Cortex of kidney (tissue), 1 donor: ENCODE results near the gene PTGDR.

Source experiments
- DNase-seq: peaks from one replicate; lab custom pipeline; 2025; lab: John Stamatoyannopoulos, UW

PTGDR gene, protein sequence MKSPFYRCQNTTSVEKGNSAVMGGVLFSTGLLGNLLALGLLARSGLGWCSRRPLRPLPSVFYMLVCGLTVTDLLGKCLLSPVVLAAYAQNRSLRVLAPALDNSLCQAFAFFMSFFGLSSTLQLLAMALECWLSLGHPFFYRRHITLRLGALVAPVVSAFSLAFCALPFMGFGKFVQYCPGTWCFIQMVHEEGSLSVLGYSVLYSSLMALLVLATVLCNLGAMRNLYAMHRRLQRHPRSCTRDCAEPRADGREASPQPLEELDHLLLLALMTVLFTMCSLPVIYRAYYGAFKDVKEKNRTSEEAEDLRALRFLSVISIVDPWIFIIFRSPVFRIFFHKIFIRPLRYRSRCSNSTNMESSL

DNA sequence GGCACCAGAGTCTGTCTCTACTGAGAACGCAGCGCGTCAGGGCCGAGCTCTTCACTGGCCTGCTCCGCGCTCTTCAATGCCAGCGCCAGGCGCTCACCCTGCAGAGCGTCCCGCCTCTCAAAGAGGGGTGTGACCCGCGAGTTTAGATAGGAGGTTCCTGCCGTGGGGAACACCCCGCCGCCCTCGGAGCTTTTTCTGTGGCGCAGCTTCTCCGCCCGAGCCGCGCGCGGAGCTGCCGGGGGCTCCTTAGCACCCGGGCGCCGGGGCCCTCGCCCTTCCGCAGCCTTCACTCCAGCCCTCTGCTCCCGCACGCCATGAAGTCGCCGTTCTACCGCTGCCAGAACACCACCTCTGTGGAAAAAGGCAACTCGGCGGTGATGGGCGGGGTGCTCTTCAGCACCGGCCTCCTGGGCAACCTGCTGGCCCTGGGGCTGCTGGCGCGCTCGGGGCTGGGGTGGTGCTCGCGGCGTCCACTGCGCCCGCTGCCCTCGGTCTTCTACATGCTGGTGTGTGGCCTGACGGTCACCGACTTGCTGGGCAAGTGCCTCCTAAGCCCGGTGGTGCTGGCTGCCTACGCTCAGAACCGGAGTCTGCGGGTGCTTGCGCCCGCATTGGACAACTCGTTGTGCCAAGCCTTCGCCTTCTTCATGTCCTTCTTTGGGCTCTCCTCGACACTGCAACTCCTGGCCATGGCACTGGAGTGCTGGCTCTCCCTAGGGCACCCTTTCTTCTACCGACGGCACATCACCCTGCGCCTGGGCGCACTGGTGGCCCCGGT, at the start of gene PTGDR:
TSS of gene PTGDR (plus strand) at position 198 of the 778 bp plus-strand sequence. CDS start at position 315, 117 bp downstream.
- DNase-seq: no peak

DNA sequence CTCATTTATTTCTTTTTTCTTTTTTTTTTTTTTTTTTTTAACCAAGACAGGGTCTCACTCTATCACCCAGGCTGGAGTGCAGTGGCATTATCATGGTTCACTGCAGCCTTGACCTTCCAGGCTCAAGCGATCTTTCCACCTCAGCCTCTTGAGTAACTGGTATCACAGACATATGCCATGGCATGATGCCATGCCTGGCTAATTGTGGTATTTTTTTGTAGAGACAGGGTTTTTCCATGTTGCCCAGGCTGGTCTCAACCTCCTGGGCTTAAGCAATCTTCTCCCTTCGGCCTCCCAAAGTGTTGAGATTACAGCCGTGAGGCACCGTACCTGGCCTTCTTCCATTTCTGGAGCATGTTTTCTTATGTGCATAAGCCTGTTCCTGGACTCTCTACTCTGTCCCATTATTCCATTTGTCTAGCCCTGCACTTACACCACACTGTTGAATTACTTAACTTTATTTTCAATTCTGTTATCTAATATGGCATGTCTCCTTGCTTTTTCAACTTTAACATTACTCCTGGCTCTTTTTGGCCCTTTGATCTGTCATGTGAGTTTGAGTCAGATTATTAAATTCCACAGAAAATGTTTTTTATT, 47.9 kb upstream of the PTGDR start:
- DNase-seq: no peak

DNA sequence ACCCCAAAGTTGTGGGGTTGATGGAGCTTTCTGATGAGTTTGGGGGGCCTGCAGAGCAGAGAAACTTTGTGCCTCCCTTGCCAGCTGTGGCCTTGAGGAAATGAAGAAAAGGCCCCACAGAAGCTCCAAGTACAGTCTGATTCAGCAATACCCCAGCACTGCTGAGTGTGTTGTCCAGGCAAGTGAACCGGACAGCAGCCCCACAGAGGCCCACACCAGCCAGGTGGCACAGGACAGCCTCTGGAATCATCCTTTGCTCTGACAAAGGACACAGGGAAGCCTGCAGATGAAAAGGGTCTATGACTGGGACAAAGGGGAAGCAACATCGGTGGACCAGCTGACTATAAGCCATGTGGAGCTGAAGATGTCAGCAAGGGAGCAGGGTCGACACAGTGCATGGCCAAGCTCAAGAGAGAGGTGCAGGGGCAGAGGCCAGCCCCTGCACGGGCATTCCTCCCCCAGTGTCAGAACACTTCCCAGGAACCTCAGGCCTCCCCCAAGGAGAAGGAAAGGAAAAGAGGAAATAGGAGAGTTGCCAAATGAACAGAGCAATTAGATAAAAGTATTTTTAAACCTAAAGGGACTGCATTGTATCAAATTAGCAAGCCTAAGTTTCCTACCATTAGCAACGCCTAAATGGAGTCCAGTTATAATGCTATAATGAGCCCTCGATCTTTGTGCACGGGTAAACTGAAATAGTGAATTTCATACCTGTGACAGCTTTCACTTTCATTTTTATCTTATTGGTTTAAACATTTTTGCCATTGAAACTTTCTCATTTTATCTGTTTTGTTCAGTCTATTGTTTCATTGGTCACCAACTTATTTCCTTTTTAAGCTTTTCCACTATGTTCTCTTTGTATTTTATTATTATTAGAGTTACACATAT, 46.3 kb upstream of the PTGDR start:
- DNase-seq: no peak

DNA sequence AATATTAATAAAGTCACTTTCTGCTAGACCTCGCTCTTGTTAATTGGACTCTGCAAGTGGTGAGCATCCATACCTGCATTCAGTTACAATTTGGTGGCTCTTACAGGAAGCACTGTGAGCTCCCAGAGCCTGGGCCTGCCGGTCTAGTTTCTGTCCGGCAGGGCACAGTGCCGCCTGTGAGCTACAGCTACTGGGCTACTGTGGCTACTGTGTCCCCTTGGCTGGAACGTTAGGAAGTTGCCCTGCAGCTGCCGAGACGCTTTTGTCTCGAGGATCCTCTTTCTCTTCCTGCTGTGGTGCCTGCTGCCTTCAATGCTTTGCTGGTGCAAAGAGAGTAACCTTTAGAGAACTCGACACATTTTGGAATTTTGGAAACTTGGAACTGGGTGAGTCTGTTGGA, 44.6 kb upstream of the PTGDR start:
- no peak for DNase-seq

DNA sequence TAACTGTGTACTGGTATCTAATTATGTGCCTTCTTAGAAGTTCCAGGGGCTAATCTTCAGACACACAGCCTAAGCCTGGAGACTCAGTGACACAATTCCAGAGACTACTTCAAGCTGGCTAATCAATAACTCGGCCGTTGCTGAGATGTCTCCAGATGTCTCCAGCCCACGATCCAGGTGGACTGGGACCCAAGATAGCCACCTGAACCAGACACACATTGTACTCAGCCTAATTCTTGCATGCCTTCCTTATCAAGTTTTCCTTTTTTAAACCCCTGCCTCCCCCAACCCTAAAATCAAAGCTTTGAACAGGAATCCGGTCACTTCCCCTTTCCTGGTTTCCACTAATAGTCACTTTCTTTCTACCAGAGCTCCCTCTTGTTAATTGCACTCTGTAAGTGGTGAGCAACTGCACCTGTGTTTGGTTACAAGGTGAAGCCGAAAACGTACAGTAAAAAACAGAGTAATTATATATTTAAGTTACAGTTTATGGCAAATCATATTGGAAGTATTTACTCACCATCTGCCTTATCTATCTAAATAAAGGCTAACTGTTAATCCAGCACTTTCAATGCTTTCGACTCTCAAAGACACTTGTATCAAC, 39.8 kb upstream of the PTGDR start:
- no peak for DNase-seq

DNA sequence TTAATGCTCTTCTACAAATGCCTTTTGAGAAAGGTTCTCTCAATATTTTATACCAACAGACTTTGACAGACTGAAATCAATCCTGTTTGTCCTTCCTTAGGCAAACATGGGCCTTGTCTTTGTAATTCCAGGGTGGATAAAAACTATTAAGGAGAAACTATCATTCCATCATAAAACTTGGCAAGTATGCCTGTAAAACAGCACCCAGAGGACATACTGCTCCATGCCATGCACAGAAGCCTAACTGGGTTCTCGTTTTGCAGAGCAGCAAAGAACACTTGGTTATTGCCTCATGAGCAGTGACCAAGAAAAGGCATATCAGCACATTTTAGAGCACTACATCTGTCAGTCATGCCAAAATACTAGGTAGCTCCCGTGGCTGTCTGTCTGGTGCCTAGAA, 33.8 kb upstream of the PTGDR start:
- no peak for DNase-seq

DNA sequence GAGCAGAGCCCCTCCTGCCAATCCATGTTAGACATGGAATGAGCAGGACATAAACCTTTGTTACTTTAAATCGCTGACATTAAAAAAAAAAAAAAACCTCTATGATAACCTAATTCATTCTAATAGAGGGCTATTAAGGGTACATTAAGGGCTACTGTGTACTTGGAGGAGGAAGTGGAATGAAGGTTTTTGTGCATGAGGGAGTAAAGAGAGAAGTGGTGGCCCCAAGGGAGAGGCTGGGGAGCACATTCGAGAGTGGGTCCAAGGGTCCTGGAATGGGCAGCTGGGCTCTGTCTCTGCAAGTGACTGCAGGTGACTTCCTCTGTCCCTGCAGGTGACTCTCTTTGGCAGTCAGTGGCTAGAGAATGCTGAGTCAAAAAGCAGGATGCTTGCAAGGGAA, 32.1 kb upstream of the PTGDR start:
- DNase-seq: no peak

DNA sequence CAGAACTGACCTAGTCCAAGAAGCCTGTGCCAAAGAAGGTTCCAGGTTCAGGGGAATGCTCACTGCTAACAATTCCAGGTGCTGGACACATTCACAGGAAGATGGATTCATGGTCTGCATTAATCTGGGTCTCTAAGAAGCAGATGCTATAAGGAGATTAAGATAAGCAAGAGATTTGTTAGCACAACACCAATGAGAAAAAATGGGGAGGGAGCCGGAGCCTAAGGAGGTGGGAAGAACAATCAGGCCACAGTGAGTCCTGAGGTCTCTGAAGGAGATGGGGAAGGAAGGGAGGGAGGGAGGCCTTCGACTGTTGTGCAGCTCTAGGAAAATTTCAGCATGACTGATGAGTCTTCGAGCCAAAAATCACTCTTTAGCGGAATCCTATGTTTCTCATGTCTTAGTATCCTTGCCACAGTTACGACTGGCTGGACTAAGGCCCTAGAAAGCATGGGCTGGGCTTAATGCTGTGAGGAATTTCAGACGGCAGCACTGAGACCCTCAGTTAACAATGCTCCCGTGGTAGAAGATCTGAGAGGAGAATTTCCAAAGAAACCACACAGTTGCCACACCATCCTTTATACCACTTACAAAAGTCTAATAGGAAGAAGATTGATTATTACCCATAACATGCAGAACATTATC, 31.5 kb upstream of the PTGDR start:
- DNase-seq: no peak

DNA sequence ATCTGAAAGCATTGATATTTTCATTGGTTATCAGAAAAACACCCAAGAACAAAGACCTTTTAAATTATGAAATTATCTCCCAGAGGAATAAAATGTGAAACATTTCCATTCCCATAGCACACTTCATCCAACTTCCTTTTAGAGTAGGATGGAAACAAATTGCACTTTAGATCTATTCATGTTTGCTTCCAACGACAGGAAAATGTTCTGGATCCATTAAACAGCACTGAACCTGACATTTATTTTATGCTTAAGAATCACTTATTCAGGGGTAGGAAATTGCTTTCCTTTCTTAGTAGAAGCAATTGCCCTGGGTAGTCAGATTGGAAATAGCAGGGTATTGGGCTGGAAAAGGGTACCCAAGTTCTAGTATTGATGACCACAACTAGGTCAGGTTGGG, 28.8 kb upstream of the PTGDR start:
- no peak for DNase-seq

DNA sequence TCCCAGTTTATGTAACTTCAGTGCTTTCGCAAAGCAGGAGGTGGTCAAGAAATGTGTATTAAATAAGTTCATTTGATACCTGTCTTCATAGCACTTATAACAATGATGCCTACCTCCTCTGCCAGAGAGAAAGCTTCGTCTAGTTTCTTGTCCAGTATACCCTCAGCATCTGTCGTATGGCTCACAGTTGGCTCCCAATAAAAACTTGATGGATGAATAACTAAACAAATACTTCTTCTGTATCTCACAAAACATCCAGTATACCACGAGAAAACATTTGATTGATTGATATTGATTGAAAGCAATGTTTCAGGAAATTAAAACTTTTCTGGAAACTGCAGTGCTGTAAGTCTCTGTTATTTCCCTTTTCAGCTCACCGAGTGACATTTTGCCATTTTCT, 26.9 kb upstream of the PTGDR start:
- DNase-seq: no peak

DNA sequence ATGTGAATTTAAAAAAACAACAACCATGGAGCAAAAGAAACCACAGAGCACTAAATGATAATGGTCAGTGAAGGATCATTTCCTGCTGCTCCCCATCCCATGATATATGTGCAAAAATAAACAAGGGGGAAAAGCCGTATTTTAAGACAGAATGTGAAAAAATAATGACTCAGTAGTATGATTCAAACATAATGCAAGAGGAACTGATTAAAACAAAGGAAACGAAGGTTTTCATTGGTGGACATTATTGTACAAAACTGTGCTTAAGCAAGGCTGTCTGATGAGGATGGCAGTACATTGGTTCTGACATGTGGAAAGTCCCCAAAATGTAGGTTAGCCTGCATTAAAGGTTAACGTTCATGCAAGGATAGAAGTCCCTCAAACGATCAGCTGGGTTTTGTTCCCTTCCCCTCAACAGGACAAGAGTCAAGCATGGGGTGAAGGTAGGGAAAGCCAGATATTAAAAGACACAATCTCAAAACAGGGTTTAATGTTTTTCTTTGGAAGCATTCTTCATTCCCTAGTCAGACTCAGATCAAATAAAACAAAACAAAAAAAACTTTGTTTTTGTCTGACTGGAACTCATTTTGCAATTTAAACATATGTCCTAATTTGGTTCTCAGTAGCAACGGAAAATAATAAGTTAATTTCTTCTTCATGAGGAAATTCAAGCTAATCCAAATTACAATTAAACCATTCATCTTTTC, 26.3 kb upstream of the PTGDR start:
- no peak for DNase-seq

DNA sequence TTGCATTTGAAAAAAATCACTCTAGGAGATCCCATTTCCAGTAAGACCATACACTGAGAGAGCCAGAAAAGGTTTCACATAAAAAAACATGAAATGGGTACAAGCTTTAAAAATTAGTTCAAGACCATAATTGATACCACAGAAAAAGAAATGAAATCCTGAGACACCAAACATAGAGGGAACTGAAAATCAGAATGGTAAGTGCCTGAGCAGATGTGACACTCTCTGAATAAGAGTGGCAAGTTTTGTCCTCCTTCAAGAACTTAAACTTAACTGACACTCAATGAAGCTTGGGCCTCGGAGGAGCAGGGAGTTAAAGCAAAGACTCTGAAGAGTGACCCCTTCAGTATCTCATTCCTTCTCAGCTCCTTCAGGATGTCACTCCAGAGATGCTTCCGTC, 23.2 kb upstream of the PTGDR start:
- DNase-seq: no peak

DNA sequence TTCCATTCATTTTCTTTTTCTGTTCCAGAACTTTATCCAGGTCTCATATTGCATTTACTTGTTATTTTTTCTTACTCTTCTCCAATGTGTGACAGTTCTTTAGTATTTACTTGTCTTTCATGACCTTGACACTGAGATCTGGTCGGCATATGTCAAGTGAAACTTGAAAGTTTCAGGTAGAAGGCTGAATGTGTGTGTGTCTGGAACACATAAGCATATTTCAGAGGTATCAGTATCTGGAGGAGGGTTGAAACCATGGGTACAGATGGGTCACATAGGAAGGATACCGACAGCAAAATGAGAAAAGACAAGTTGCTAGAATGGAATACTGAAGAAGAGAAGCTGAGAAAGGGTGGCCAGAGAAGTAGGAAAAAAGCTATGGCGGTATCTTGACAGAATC, 22.5 kb upstream of the PTGDR start:
- no peak for DNase-seq

DNA sequence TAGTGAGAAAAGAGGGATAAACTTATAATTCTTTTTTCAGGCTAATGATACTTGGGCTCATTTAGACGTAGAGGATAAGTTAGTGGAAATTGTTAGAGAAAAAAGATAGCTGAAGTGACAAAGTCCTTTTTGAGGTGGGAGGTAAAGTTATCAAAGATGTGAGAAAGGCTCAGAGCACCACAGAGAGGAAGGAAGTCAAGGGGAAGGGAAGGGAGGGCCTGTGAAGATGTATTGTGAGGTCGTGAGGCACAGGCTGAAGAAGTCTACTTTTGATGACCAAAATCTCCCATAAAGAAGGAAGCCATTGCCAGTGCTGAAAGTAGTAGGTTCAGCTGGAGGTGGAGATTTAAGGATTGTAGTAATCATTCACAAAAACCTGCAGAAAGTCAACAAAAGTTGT, 19.4 kb upstream of the PTGDR start:
- DNase-seq: no peak

DNA sequence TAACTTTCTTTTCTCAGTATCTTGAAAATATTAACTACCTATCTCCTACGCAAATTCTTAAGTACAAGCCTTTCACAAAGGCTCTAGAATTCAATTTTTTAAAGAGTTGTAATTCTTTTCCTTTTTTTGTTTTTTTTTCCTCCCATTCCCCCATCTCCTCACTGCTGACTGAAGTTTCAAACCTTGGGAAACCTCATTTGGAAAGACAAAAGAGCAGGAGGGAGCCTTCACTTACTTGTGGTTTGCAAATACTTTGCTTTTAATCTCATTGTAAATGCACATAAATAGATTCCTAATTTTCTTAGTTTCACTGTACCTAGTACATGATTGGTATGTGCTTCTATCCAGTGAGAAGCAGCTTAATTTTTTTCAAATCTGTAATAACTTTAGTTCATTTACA, 15.8 kb upstream of the PTGDR start:
- DNase-seq: no peak

DNA sequence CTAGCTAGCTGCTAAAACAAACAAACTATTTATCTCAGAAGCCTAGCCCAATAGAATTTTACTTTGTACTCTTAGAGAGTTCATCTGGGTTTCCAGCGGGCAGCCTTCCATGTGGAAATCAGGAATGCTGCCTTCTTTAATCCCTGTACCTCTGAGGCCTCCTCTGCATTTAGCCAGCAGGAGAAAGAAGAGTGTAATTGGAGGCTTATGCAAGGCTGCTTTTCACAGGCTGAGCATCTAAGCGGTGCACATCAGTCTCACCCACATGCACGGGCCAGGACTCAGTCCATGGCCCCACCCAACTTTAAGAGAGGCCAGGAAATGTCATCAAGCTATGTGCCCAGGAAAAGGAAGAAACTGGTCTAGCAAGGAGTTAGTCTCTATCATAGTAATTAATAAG, 14.0 kb upstream of the PTGDR start:
- DNase-seq: no peak

DNA sequence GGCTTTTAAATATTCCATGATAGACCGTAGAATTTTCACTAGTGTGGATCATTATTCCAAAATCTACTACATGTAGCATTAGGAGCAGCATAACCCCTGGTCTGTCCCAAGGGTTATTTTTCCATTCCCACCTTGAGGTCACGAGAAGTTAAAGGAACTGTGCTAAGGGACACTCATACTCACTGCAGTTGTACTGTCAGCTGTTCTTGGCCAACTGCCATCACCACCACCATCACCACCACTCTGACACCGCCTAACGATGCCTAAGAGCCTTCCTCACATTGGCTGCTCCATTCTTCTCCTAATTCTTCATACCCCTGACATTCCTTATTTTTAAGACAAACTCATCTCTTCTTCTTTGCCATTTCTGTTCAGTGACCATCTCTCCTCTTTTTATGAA, 13.4 kb upstream of the PTGDR start:
- DNase-seq: no peak

DNA sequence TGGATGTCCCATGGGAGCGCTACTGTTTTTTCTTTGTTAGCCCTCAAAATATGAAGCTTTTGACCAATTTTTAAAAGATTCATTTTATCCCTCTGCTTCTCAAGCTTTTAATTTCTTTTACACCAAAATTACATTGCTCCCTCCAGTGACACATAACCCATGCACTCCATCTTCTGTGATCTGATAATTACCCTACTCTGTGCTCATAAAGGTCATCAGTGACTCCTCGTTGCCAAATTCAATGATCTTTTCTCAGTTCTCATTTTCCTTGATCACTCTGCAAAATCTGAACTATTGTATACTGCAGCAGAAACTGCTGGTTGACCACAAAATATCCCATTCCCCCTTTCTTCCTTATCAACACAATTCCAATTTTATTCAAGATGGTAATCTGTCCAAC, 8.7 kb upstream of the PTGDR start:
- no peak for DNase-seq

DNA sequence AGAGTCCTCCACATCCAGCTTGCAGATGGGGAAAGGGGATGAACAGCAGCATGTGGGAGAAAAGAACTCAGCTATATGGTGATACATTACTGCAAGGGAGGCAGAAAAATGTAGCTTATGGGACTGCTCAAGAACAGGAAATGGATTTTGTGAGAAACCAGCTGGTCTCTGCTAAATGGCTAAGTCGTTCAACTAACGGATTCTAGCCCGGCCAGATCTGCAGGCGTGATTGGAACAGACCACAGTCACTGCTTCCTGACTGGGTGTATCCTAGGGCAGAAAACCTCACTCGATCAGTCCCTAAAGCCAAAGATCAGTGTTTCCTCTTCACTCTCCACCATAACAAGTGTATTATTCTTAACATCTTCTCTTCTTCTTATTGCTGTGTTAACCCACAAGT, 8.1 kb upstream of the PTGDR start:
- DNase-seq: no peak

DNA sequence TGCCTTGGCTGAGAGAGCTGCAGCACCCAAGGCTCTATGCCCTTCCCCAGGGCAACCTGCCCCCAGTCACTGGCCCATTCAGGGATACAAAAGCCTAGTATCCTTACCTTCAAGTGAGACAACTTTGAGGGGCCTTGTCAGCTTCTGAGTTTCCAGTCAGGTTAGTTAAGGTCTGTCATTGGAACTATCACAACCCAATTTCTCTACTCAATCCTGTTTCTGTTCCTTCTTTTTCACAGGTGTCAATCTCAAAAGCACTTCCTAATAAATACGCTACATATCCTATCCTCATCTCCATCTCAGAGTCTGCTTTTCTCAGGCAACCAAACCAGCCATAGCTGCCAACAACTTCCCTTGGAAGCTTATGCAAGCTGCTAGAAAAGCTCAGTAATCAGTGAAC, 4.9 kb upstream of the PTGDR start:
- DNase-seq: no peak

DNA sequence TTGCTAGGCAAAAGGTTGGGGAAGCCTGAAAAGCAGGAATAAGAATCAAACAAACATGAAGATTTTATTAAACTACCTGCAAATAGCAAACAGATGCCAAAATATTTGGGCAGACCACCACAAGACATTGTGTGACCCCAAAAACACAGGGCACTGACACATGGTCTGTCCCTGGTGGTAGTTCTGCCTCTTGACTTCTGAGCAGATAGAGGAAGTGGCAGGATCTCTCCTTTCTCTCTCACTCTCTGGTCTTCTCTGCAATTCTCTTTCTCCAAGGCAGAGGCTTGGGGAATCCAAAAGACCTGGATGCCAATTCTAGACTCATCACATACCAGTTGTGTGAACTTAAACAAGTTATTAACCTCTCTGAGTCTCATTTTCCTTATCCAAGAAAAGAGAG, 4.3 kb upstream of the PTGDR start:
- no peak for DNase-seq
